ENCODE measurements around the gene PLSCR1.
"Not testable (repeated sequence)": the region's sequence is repeated elsewhere in the genome, so short reads cannot be mapped to it uniquely, and the experiment has no call there.

- not testable (repeated sequence) for TF ChIP-seq RFX5 (IDR thresholded peaks at IDR 0.05; ENCODE audit: low read depth, low read length); CTCF (conservative IDR thresholded peaks at IDR 0.05; ENCODE audit: low read depth, low read length); USF2 (IDR thresholded peaks at IDR 0.05; ENCODE audit: low read depth, low read length); POLR2A (IDR thresholded peaks at IDR 0.05; ENCODE audit: low read depth, low read length); SMC3 (IDR thresholded peaks at IDR 0.05; ENCODE audit: low read depth, low read length); CHD1 (IDR thresholded peaks at IDR 0.05; ENCODE audit: low read depth, low read length)
These were observed 69.4 kb downstream of the PLSCR1 start for GRCh38 chr3:146474976-146475375.

Data from IMR-90 (cell line).